MM.1S (cell line): Measurements from ENCODE around the gene MDH2.

Experiments used
- DNase-seq: peaks from one replicate; pipeline ENCODE4 v3.0.0-alpha.2; 2015
- H2AFZ ChIP-seq: fragments of 300-600 bp; sonication (generic); 2 replicates; pipeline ENCODE4 v1.6.0; 2016; ENCODE audit warnings: antibody characterized with exemption, low read length
- H3F3A ChIP-seq: fragments of 300-600 bp; sonication (generic); 2 replicates; pipeline ENCODE4 v1.6.1; 2016; ENCODE audit warnings: mild to moderate bottlenecking, antibody characterized with exemption, low read length, moderate library complexity, mixed read lengths; ENCODE audit not compliant: insufficient read depth
- H3K27ac ChIP-seq: fragments of 300-600 bp; sonication (generic); 2 replicates; pipeline ENCODE4 v1.5.1; 2016; ENCODE audit warnings: mild to moderate bottlenecking, low read length
- H3K27me3 ChIP-seq: fragments of 300-600 bp; sonication (generic); replicated peaks from 2 replicates; pipeline ENCODE4 v1.6.0; 2016; ENCODE audit warnings: low read length; ENCODE audit not compliant: insufficient read depth
- H3K36me3 ChIP-seq: fragments of 300-600 bp; sonication (generic); replicated peaks from 2 replicates; pipeline ENCODE4 v1.6.1; 2016; ENCODE audit warnings: mild to moderate bottlenecking, low read length, mixed read lengths; ENCODE audit not compliant: insufficient read depth
- H3K4me1 ChIP-seq: fragments of 300-600 bp; sonication (generic); 2 replicates; pipeline ENCODE4 v1.6.1; 2016; ENCODE audit warnings: low read length, mixed read lengths
- H3K4me2 ChIP-seq: fragments of 300-600 bp; sonication (generic); 2 replicates; pipeline ENCODE4 v1.6.0; 2016; ENCODE audit warnings: low read depth, low read length
- H3K4me3 ChIP-seq: fragments of 300-600 bp; sonication (generic); 2 replicates; pipeline ENCODE4 v1.5.1; 2016; ENCODE audit warnings: low read length, mixed read lengths
- H3K79me2 ChIP-seq: fragments of 300-600 bp; sonication (generic); 2 replicates; pipeline ENCODE4 v1.6.1; 2016; ENCODE audit warnings: mixed run types, low read length, mixed read lengths
- H3K9ac ChIP-seq: fragments of 300-600 bp; sonication (generic); 2 replicates; pipeline ENCODE4 v1.6.1; 2016; ENCODE audit warnings: low read length, mixed read lengths
- H3K9me2 ChIP-seq: fragments of 300-600 bp; sonication (generic); replicated peaks from 2 replicates; pipeline ENCODE4 v1.6.1; 2016; ENCODE audit warnings: mild to moderate bottlenecking, low read length, mixed read lengths; ENCODE audit not compliant: insufficient read depth
- H3K9me3 ChIP-seq: fragments of 300-600 bp; sonication (generic); replicated peaks from 2 replicates; pipeline ENCODE4 v1.6.1; 2016; ENCODE audit warnings: mild to moderate bottlenecking, low read length, mixed read lengths; ENCODE audit not compliant: insufficient read depth
- H4K20me1 ChIP-seq: fragments of 300-600 bp; sonication (generic); 2 replicates; pipeline ENCODE4 v1.6.1; 2016; ENCODE audit warnings: mild to moderate bottlenecking, low read length, moderate library complexity, mixed read lengths; ENCODE audit not compliant: insufficient read depth
- EZH2 ChIP-seq: fragments of 300-600 bp; sonication (generic); optimal IDR thresholded peaks from 2 replicates; pipeline ENCODE3; 2017; ENCODE audit warnings: low read depth, mild to moderate bottlenecking, antibody characterized with exemption, low read length, mixed read lengths
- EZH2phosphoT487 ChIP-seq: fragments of 300-600 bp; sonication (generic); IDR thresholded peaks from 2 replicates; pipeline ENCODE4 v1.6.1; 2018; ENCODE audit warnings: antibody characterized with exemption, low read length
- TF ChIP-seq, protein P1 (sequence below): fragments of 300-600 bp; sonication (generic); IDR thresholded peaks from 2 replicates; pipeline ENCODE4 v1.5.1; 2016; ENCODE audit warnings: antibody characterized with exemption, low read length, mixed read lengths

MDH2 gene, protein sequence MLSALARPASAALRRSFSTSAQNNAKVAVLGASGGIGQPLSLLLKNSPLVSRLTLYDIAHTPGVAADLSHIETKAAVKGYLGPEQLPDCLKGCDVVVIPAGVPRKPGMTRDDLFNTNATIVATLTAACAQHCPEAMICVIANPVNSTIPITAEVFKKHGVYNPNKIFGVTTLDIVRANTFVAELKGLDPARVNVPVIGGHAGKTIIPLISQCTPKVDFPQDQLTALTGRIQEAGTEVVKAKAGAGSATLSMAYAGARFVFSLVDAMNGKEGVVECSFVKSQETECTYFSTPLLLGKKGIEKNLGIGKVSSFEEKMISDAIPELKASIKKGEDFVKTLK

DNA sequence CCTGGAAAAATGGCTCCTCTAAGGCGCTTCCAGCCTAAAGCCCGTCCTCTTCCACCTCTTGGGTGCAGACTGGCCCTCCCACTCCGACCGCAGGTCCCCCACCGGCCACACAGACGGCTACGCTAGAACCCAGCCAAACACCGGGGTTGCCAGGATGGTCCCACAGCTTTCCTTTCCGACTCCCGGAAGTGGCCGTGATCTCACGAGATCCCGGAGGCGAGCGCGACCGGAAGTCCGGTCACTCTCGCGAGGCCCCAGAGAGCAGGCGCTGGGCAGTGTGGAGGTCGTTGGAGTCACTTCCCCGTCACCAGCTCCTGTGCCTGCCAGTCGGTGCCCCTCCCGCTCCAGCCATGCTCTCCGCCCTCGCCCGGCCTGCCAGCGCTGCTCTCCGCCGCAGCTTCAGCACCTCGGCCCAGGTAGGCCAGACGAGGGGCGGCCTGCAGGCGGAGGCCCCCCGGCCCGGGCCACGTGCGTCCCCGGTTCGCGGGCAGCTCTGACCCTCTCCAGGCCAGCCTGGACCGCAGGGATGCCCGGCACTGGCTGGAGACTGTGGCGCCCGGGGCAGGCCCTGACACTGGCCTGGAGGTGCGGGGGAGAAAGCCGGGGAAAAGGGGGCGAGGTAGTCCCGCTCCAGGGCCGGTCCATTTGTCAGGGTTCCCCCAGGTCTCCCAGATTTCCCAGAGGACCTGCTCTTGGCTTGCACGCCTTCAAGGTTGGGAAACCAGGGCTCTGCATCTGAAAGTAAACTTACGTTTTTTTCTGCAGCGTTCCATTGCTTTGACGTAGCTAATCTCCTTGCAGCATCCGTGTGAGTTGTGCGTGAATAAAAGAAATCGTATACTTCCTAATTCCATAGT is at the start of gene MDH2, which contains the start of gene STYXL1:
TSS of gene MDH2 (plus strand) at position 296 of the 857 bp plus-strand sequence. CDS start at position 351, 55 bp downstream.
TSS of gene STYXL1 (minus strand) at position 190 of the 857 bp plus-strand sequence. CDS start 17,477 bp downstream, outside the sequence.
- DNase-seq: peak; percentile 96
- peak within 1 kb of the TSS; percentile 98 for H3K9ac ChIP-seq
- peak within 1 kb of the TSS; percentile 92 for H2AFZ ChIP-seq
- H3K4me2 ChIP-seq: peak within 1 kb of the TSS; percentile 77
- H4K20me1 ChIP-seq: no peaks in the 10 kb centered on the region
- no peaks in the 10 kb centered on the region; the same call in 1 of the 2 replicates for H3K36me3 ChIP-seq
- H3K27me3 ChIP-seq: no peaks in the 10 kb centered on the region
- H3K4me3 ChIP-seq: peak within 1 kb of the TSS; percentile 99
- H3K9me2 ChIP-seq: no peaks in the 10 kb centered on the region
- H3K27ac ChIP-seq: peak within 1 kb of the TSS; percentile 84
- H3K4me1 ChIP-seq: peaks cover 7% of the 10 kb centered on the region
- H3K9me3 ChIP-seq: no peaks in the 10 kb centered on the region
- peaks cover 8% of the 10 kb centered on the region for H3F3A ChIP-seq
- no peak for TF ChIP-seq EZH2phosphoT487
- no peak for TF ChIP-seq EZH2
- TF ChIP-seq, protein P1, sequence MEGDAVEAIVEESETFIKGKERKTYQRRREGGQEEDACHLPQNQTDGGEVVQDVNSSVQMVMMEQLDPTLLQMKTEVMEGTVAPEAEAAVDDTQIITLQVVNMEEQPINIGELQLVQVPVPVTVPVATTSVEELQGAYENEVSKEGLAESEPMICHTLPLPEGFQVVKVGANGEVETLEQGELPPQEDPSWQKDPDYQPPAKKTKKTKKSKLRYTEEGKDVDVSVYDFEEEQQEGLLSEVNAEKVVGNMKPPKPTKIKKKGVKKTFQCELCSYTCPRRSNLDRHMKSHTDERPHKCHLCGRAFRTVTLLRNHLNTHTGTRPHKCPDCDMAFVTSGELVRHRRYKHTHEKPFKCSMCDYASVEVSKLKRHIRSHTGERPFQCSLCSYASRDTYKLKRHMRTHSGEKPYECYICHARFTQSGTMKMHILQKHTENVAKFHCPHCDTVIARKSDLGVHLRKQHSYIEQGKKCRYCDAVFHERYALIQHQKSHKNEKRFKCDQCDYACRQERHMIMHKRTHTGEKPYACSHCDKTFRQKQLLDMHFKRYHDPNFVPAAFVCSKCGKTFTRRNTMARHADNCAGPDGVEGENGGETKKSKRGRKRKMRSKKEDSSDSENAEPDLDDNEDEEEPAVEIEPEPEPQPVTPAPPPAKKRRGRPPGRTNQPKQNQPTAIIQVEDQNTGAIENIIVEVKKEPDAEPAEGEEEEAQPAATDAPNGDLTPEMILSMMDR: no peak
- H3K79me2 ChIP-seq: peaks cover 75% of the 10 kb centered on the region

DNA sequence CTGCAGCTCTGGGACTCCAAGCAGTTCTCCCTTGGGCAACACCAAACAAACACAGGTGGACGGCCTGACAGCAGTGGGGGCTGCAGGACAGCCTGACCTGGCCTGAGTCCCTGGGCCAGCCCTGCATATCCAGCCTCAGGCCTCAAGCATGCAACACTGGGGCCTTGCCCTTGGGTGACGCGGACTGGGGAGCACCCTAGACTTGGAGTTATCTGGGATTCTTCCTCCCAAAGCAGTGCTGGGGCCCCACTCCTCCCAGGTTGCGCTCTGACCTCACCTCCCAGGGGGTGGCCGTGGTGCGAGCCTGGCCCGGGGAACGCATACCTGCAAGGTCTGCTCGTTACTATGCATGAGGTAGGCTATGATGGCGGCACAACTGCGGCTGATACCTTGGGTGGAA is 47.3 kb upstream of the MDH2 start:
- H3K36me3 ChIP-seq: no peaks in the 10 kb centered on the region
- TF ChIP-seq EZH2 (no peak), EZH2phosphoT487 (no peak)
- TF ChIP-seq, protein P1: no peak

DNA sequence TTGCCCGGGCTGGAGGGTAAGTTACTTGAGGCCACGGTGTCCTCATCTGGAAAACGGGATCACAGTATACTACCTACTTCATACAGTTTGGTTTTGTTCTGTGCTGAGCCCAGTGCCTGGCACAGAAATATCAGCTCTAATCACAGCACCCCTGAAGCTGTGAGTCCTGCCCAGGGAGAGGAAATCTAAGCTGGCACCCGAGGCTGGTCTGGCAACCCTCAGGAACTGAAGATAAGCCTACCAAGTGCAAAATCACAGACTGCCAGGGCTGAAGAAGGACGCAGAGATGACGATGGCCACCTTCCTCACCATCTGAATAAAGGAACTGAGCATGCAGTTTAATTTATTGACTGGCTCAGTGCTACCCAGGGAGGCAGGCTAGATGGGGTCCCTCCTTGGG is 45.8 kb upstream of the MDH2 start:
- DNase-seq: no peak
- no peaks in the 10 kb centered on the region for H3F3A ChIP-seq
- H3K9me3 ChIP-seq: no peaks in the 10 kb centered on the region
- H3K9me2 ChIP-seq: no peaks in the 10 kb centered on the region
- H3K4me2 ChIP-seq: no peak overlapping the region
- TF ChIP-seq, protein P1: no peak
- no peaks in the 10 kb centered on the region for H3K27me3 ChIP-seq
- no peak overlapping the region for H2AFZ ChIP-seq
- no peaks in the 10 kb centered on the region for H3K36me3 ChIP-seq
- H3K4me1 ChIP-seq: no peaks in the 10 kb centered on the region
- H3K9ac ChIP-seq: no peak overlapping the region
- no peak overlapping the region for H3K27ac ChIP-seq
- H4K20me1 ChIP-seq: no peaks in the 10 kb centered on the region
- H3K4me3 ChIP-seq: no peak overlapping the region
- H3K79me2 ChIP-seq: no peaks in the 10 kb centered on the region

More for the DNA sequence above, 47.3 kb upstream of the MDH2 start:
- Histone ChIP-seq H3K9me3 (no peaks in the 10 kb centered on the region), H3K9ac (no peak overlapping the region), H3K9me2 (no peaks in the 10 kb centered on the region), H3K79me2 (no peaks in the 10 kb centered on the region), H3K27ac (no peak overlapping the region), H4K20me1 (no peaks in the 10 kb centered on the region), H3F3A (no peaks in the 10 kb centered on the region), H3K4me3 (no peak overlapping the region), H3K4me1 (no peaks in the 10 kb centered on the region), H3K4me2 (no peak overlapping the region), H2AFZ (no peak overlapping the region), H3K27me3 (no peaks in the 10 kb centered on the region)
- no peak for DNase-seq
